ENCODE measurements around the gene ARMH3.

The ARMH3 gene

GRCh38 chr10:101895781-101896180, 160.2 kb downstream of the ARMH3 start:
- no peak for DNase-seq (ENCODE audit: low read depth)

GRCh38 chr10:101894742-101895141, 161.2 kb downstream of the ARMH3 start:
- DNase-seq (ENCODE audit: low read depth), result no peak

GRCh38 chr10:101894266-101894665, 161.7 kb downstream of the ARMH3 start:
- DNase-seq (ENCODE audit: low read depth), result no peak

- DNase-seq (ENCODE audit: low read depth), result no peak
Measured at GRCh38 chr10:101893510-101894120, 162.4 kb downstream of the ARMH3 start.

- DNase-seq (ENCODE audit: low read depth), result no peak
Measured at GRCh38 chr10:101892782-101893391, 163.1 kb downstream of the ARMH3 start.

GRCh38 chr10:101889256-101890210, 166.4 kb downstream of the ARMH3 start:
- peak; percentile 57 for DNase-seq (ENCODE audit: low read depth)

GRCh38 chr10:101888251-101888949, 167.6 kb downstream of the ARMH3 start:
- no peak for DNase-seq (ENCODE audit: low read depth)

- no peak for DNase-seq (ENCODE audit: low read depth)
Measured at GRCh38 chr10:101887775-101888174, 168.2 kb downstream of the ARMH3 start.

- DNase-seq (ENCODE audit: low read depth), result no peak
Measured at GRCh38 chr10:101886521-101887312, 169.3 kb downstream of the ARMH3 start.

GRCh38 chr10:101881036-101881774, 174.8 kb downstream of the ARMH3 start:
- DNase-seq (ENCODE audit: low read depth), result no peak

GRCh38 chr10:101880232-101880573, 175.8 kb downstream of the ARMH3 start:
- no peak for DNase-seq (ENCODE audit: low read depth)

GRCh38 chr10:101879456-101880231, 176.3 kb downstream of the ARMH3 start:
- no peak for DNase-seq (ENCODE audit: low read depth)

GRCh38 chr10:101878869-101879268, 177.1 kb downstream of the ARMH3 start:
- no peak for DNase-seq (ENCODE audit: low read depth)

GRCh38 chr10:101875068-101875688, 180.8 kb downstream of the ARMH3 start:
- DNase-seq (ENCODE audit: low read depth), result no peak

- DNase-seq (ENCODE audit: low read depth), result no peak
Measured at GRCh38 chr10:101874252-101874651, 181.7 kb downstream of the ARMH3 start.

- DNase-seq (ENCODE audit: low read depth), result no peak
Measured at GRCh38 chr10:101867931-101868330, 188.0 kb downstream of the ARMH3 start.

- DNase-seq (ENCODE audit: low read depth), result no peak
Measured at GRCh38 chr10:101859530-101859929, 196.4 kb downstream of the ARMH3 start.

GRCh38 chr10:101858723-101859500, 197.1 kb downstream of the ARMH3 start:
- DNase-seq (ENCODE audit: low read depth), result no peak

Data from activated T-cell treated with anti-CD3 and anti-CD28 coated beads for 48 hours (primary cell).